OCI-LY3 (cell line): ENCODE measurements around the gene TRABD2B.

Source experiments
- H2AFZ ChIP-seq: fragments of 200-600, 300-600 bp; shearing (Covaris generic); 2 replicates; pipeline ENCODE4 v1.6.0; 2014; ENCODE audit warnings: antibody characterized with exemption, low read depth, low read length
- H3K27ac ChIP-seq: fragments of 200-600, 300-600 bp; sonication (generic); 2 replicates; pipeline ENCODE4 v1.5.1; 2014; ENCODE audit warnings: mild to moderate bottlenecking, low read length, moderate library complexity, mixed read lengths
- H3K27me3 ChIP-seq: fragments of 200-600, 300-600 bp; sonication (generic); 2 replicates; pipeline ENCODE4 v1.6.1; 2014; ENCODE audit warnings: low read depth, low read length, mixed read lengths
- H3K36me3 ChIP-seq: fragments of 200-600, 300-600 bp; sonication (generic); replicated peaks from 2 replicates; pipeline ENCODE3; 2014; ENCODE audit warnings: low read depth, low read length, mixed read lengths
- H3K4me1 ChIP-seq: fragments of 300-600, 200-600 bp; sonication (generic); 2 replicates; pipeline ENCODE4 v1.6.1; 2014; ENCODE audit warnings: low read length, mixed read lengths
- H3K4me2 ChIP-seq: fragments of 200-600, 300-600 bp; sonication (generic); 2 replicates; pipeline ENCODE4 v1.6.1; 2014; ENCODE audit warnings: low read length, mixed read lengths
- H3K4me3 ChIP-seq: fragments of 300-600, 200-600 bp; sonication (generic); 2 replicates; pipeline ENCODE4 v1.5.1; 2014; ENCODE audit warnings: antibody characterized with exemption, mild to moderate bottlenecking, low read length, moderate library complexity
- H3K79me2 ChIP-seq: fragments of 300-600, 200-600 bp; shearing (Covaris generic); 2 replicates; pipeline ENCODE4 v1.6.1; 2014; ENCODE audit warnings: mild to moderate bottlenecking, low read length, mixed read lengths
- H3K9ac ChIP-seq: fragments of 300-600, 200-600 bp; shearing (Covaris generic); 2 replicates; pipeline ENCODE4 v1.6.0; 2014; ENCODE audit warnings: mild to moderate bottlenecking, low read length, moderate library complexity
- H3K9me3 ChIP-seq: fragments of 200-600, 300-600 bp; shearing (Covaris generic); 2 replicates; pipeline ENCODE4 v1.6.1; 2014; ENCODE audit warnings: low read length, mixed read lengths; ENCODE audit not compliant: insufficient read depth
- H4K20me1 ChIP-seq: fragments of 200-600, 300-600 bp; sonication (generic); 2 replicates; pipeline ENCODE4 v1.6.1; 2016; ENCODE audit warnings: low read length, mixed read lengths; ENCODE audit not compliant: insufficient read depth
- EZH2phosphoT487 ChIP-seq: fragments of 200-600 bp; shearing (Covaris generic); IDR thresholded peaks from 2 replicates; pipeline ENCODE4 v1.6.1; 2018; ENCODE audit warnings: antibody characterized with exemption, mixed run types, low read depth
- TF ChIP-seq, protein P1 (sequence below): fragments of 200-600, 300-600 bp; sonication (generic); IDR thresholded peaks from 2 replicates; pipeline ENCODE4 v1.5.1; 2014; ENCODE audit warnings: antibody characterized with exemption, low read length, low read depth

Gene TRABD2B

DNA sequence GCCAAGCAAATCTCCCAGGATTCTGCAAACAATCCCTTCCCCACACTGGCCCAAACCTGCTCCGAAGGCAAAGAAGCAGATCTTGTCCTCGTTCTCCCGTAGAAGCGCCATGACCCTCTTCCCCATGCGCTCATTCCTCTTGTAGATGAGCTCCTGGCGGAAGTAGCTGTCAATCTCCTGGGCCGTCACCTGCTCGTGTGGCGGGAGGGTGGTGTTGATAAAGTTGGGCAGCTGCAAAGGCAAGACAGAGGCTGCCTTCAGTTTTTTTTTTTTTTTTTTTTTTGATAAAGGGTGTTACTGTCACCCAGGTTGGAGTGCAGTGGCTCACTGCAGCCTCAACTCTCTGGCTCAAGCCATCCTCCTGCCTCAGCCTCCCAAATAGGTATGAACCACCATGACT, 202.7 kb downstream of the TRABD2B start:
- H3K9ac ChIP-seq: no peak overlapping the region
- H2AFZ ChIP-seq: no peak overlapping the region
- H3K4me3 ChIP-seq: no peak overlapping the region
- H3K27me3 ChIP-seq: no peaks in the 10 kb centered on the region
- TF ChIP-seq, protein P1, sequence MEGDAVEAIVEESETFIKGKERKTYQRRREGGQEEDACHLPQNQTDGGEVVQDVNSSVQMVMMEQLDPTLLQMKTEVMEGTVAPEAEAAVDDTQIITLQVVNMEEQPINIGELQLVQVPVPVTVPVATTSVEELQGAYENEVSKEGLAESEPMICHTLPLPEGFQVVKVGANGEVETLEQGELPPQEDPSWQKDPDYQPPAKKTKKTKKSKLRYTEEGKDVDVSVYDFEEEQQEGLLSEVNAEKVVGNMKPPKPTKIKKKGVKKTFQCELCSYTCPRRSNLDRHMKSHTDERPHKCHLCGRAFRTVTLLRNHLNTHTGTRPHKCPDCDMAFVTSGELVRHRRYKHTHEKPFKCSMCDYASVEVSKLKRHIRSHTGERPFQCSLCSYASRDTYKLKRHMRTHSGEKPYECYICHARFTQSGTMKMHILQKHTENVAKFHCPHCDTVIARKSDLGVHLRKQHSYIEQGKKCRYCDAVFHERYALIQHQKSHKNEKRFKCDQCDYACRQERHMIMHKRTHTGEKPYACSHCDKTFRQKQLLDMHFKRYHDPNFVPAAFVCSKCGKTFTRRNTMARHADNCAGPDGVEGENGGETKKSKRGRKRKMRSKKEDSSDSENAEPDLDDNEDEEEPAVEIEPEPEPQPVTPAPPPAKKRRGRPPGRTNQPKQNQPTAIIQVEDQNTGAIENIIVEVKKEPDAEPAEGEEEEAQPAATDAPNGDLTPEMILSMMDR: no peak
- TF ChIP-seq EZH2phosphoT487: no peak
- no peak overlapping the region for H3K4me2 ChIP-seq
- no peaks in the 10 kb centered on the region for H3K36me3 ChIP-seq
- H3K9me3 ChIP-seq: no peaks in the 10 kb centered on the region
- H3K79me2 ChIP-seq: no peaks in the 10 kb centered on the region
- H3K27ac ChIP-seq: no peak overlapping the region
- no peaks in the 10 kb centered on the region for H4K20me1 ChIP-seq
- no peaks in the 10 kb centered on the region for H3K4me1 ChIP-seq

DNA sequence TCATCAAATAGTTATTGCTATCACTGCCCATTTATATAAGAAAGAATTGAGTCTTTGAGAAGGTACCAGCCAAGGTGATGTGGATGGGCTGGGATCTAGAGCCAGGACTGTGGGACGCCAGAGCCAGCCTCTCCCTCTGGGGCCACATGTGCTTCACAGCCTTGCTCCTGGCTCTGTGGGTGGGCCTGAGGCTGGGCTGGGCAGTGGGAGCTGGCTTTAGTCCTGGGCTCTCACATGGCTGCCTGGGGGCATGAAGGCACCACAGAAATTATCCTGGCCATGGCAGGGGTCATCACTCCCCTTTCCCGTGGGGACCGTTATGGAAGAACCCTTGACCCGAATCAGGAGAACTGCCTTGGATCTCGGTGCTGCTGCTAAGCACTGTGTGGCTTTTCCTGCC, 203.1 kb downstream of the TRABD2B start:
- Histone ChIP-seq H3K9me3 (no peaks in the 10 kb centered on the region), H3K36me3 (no peaks in the 10 kb centered on the region), H3K4me2 (no peak overlapping the region), H3K27ac (no peak overlapping the region), H2AFZ (no peak overlapping the region), H3K79me2 (no peaks in the 10 kb centered on the region), H3K27me3 (no peaks in the 10 kb centered on the region), H4K20me1 (no peaks in the 10 kb centered on the region), H3K4me3 (no peak overlapping the region), H3K4me1 (no peaks in the 10 kb centered on the region), H3K9ac (no peak overlapping the region)
- TF ChIP-seq EZH2phosphoT487: no peak
- TF ChIP-seq, protein P1: no peak

DNA sequence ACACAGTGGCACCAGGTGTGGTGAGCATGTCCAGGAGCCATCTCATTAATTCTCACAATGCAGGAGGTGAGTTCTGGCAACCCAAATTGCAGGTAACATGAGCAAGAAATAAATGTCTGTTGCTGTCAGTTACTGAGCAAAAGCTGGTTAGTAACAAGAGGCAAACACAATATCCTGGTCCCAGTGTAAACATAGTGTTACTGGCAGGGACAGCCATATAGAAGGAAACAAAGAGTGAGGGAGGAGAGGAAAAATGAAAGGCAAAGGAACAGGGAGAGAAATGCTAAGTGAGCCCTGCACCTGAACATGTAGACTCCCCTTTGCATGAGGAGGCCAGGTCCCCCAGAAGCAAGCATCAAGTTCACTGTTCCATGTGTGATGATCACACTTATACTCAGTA, 203.6 kb downstream of the TRABD2B start:
- H2AFZ ChIP-seq: no peak overlapping the region
- no peaks in the 10 kb centered on the region for H3K4me1 ChIP-seq
- no peaks in the 10 kb centered on the region for H3K9me3 ChIP-seq
- no peaks in the 10 kb centered on the region for H3K36me3 ChIP-seq
- H3K4me3 ChIP-seq: no peak overlapping the region
- no peaks in the 10 kb centered on the region for H4K20me1 ChIP-seq
- H3K4me2 ChIP-seq: no peak overlapping the region
- no peak overlapping the region for H3K9ac ChIP-seq
- no peaks in the 10 kb centered on the region for H3K27me3 ChIP-seq
- TF ChIP-seq EZH2phosphoT487: no peak
- TF ChIP-seq, protein P1: no peak
- no peaks in the 10 kb centered on the region for H3K79me2 ChIP-seq
- no peak overlapping the region for H3K27ac ChIP-seq

DNA sequence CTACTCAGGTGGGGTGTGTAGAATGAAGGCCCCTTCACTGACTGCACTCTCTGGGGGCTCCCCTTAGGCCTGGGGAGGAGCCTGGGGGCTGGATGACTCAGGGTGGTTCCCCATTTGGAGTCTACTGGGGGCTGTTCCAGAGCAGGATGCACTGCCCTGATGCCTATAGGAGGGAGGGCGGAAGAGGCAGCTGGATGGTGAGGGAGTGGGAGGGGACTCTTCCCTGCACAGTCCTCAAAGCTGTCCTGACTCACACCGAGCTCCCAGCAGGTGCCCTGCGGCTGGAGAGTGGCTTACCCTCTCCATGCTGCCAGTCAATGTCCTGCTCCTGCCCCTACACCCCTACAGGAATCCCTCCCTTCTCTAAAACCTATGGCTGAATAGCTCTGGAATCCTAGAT, 204.4 kb downstream of the TRABD2B start:
- Histone ChIP-seq H3K27me3 (no peaks in the 10 kb centered on the region), H3K36me3 (no peaks in the 10 kb centered on the region), H2AFZ (no peak overlapping the region), H3K4me3 (no peak overlapping the region), H3K4me1 (no peaks in the 10 kb centered on the region), H3K27ac (no peak overlapping the region), H4K20me1 (no peaks in the 10 kb centered on the region), H3K9ac (no peak overlapping the region), H3K9me3 (no peaks in the 10 kb centered on the region), H3K79me2 (no peaks in the 10 kb centered on the region), H3K4me2 (no peak overlapping the region)
- TF ChIP-seq EZH2phosphoT487: no peak
- TF ChIP-seq, protein P1: no peak
